ENCODE measurements around the gene IFI44.

DNA sequence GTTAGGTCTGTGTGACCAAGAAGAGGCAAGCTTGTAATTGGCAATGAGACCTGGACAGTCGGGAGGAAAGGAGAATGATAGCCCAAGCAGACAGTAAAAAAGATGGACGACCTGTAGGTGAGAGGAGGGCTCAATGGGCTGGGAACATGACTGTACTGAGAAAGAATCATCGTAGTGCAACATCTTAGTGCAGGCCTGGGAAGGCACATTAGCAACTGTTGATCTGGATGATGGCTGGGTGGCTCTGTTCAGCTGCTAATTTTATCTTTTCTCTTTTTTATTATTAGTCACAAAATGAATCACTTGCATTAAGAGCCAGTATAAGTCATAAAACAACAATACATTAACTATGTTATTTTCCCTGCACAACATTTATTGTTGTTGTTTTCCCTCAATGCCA is 32.9 kb downstream of the IFI44 start:
- TF ChIP-seq POLR2AphosphoS5 (IDR thresholded peaks at IDR 0.05; ENCODE audit: low read depth) (no peak), JUNB (IDR thresholded peaks at IDR 0.05; ENCODE audit: unreplicated experiment) (no peak), EZH2phosphoT487 (IDR thresholded peaks at IDR 0.05; ENCODE audit: unreplicated experiment) (no peak), EZH2 (IDR thresholded peaks at IDR 0.05; ENCODE audit: low read depth, unreplicated experiment) (no peak), STAT1 (IDR thresholded peaks at IDR 0.05; ENCODE audit: unreplicated experiment) (no peak), NANOG (IDR thresholded peaks at IDR 0.05; ENCODE audit: borderline replicate concordance) (no peak), CREB1 (CRISPR knock-in tag; IDR thresholded peaks at IDR 0.05; ENCODE audit: low read depth) (no peak)
- TF ChIP-seq, protein P1, sequence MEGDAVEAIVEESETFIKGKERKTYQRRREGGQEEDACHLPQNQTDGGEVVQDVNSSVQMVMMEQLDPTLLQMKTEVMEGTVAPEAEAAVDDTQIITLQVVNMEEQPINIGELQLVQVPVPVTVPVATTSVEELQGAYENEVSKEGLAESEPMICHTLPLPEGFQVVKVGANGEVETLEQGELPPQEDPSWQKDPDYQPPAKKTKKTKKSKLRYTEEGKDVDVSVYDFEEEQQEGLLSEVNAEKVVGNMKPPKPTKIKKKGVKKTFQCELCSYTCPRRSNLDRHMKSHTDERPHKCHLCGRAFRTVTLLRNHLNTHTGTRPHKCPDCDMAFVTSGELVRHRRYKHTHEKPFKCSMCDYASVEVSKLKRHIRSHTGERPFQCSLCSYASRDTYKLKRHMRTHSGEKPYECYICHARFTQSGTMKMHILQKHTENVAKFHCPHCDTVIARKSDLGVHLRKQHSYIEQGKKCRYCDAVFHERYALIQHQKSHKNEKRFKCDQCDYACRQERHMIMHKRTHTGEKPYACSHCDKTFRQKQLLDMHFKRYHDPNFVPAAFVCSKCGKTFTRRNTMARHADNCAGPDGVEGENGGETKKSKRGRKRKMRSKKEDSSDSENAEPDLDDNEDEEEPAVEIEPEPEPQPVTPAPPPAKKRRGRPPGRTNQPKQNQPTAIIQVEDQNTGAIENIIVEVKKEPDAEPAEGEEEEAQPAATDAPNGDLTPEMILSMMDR (conservative IDR thresholded peaks at IDR 0.05; ENCODE audit: low read depth in 2 of 2), result no peak
- TF ChIP-seq, protein P2, sequence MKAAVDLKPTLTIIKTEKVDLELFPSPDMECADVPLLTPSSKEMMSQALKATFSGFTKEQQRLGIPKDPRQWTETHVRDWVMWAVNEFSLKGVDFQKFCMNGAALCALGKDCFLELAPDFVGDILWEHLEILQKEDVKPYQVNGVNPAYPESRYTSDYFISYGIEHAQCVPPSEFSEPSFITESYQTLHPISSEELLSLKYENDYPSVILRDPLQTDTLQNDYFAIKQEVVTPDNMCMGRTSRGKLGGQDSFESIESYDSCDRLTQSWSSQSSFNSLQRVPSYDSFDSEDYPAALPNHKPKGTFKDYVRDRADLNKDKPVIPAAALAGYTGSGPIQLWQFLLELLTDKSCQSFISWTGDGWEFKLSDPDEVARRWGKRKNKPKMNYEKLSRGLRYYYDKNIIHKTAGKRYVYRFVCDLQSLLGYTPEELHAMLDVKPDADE (IDR thresholded peaks at IDR 0.05), result no peak
- TF ChIP-seq, protein P3, sequence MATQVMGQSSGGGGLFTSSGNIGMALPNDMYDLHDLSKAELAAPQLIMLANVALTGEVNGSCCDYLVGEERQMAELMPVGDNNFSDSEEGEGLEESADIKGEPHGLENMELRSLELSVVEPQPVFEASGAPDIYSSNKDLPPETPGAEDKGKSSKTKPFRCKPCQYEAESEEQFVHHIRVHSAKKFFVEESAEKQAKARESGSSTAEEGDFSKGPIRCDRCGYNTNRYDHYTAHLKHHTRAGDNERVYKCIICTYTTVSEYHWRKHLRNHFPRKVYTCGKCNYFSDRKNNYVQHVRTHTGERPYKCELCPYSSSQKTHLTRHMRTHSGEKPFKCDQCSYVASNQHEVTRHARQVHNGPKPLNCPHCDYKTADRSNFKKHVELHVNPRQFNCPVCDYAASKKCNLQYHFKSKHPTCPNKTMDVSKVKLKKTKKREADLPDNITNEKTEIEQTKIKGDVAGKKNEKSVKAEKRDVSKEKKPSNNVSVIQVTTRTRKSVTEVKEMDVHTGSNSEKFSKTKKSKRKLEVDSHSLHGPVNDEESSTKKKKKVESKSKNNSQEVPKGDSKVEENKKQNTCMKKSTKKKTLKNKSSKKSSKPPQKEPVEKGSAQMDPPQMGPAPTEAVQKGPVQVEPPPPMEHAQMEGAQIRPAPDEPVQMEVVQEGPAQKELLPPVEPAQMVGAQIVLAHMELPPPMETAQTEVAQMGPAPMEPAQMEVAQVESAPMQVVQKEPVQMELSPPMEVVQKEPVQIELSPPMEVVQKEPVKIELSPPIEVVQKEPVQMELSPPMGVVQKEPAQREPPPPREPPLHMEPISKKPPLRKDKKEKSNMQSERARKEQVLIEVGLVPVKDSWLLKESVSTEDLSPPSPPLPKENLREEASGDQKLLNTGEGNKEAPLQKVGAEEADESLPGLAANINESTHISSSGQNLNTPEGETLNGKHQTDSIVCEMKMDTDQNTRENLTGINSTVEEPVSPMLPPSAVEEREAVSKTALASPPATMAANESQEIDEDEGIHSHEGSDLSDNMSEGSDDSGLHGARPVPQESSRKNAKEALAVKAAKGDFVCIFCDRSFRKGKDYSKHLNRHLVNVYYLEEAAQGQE (IDR thresholded peaks at IDR 0.05; ENCODE audit: unreplicated experiment), result no peak
- TF ChIP-seq, protein P4, sequence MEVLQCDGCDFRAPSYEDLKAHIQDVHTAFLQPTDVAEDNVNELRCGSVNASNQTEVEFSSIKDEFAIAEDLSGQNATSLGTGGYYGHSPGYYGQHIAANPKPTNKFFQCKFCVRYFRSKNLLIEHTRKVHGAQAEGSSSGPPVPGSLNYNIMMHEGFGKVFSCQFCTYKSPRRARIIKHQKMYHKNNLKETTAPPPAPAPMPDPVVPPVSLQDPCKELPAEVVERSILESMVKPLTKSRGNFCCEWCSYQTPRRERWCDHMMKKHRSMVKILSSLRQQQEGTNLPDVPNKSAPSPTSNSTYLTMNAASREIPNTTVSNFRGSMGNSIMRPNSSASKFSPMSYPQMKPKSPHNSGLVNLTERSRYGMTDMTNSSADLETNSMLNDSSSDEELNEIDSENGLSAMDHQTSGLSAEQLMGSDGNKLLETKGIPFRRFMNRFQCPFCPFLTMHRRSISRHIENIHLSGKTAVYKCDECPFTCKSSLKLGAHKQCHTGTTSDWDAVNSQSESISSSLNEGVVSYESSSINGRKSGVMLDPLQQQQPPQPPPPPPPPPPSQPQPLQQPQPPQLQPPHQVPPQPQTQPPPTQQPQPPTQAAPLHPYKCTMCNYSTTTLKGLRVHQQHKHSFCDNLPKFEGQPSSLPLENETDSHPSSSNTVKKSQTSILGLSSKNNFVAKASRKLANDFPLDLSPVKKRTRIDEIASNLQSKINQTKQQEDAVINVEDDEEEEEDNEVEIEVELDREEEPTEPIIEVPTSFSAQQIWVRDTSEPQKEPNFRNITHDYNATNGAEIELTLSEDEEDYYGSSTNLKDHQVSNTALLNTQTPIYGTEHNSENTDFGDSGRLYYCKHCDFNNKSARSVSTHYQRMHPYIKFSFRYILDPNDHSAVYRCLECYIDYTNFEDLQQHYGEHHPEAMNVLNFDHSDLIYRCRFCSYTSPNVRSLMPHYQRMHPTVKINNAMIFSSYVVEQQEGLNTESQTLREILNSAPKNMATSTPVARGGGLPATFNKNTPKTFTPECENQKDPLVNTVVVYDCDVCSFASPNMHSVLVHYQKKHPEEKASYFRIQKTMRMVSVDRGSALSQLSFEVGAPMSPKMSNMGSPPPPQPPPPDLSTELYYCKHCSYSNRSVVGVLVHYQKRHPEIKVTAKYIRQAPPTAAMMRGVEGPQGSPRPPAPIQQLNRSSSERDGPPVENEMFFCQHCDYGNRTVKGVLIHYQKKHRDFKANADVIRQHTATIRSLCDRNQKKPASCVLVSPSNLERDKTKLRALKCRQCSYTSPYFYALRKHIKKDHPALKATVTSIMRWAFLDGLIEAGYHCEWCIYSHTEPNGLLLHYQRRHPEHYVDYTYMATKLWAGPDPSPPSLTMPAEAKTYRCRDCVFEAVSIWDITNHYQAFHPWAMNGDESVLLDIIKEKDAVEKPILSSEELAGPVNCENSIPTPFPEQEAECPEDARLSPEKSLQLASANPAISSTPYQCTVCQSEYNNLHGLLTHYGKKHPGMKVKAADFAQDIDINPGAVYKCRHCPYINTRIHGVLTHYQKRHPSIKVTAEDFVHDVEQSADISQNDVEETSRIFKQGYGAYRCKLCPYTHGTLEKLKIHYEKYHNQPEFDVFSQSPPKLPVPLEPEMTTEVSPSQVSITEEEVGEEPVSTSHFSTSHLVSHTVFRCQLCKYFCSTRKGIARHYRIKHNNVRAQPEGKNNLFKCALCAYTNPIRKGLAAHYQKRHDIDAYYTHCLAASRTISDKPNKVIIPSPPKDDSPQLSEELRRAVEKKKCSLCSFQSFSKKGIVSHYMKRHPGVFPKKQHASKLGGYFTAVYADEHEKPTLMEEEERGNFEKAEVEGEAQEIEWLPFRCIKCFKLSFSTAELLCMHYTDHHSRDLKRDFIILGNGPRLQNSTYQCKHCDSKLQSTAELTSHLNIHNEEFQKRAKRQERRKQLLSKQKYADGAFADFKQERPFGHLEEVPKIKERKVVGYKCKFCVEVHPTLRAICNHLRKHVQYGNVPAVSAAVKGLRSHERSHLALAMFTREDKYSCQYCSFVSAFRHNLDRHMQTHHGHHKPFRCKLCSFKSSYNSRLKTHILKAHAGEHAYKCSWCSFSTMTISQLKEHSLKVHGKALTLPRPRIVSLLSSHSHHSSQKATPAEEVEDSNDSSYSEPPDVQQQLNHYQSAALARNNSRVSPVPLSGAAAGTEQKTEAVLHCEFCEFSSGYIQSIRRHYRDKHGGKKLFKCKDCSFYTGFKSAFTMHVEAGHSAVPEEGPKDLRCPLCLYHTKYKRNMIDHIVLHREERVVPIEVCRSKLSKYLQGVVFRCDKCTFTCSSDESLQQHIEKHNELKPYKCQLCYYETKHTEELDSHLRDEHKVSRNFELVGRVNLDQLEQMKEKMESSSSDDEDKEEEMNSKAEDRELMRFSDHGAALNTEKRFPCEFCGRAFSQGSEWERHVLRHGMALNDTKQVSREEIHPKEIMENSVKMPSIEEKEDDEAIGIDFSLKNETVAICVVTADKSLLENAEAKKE (CRISPR knock-in tag; IDR thresholded peaks at IDR 0.05), result no peak

Measured in GM23338 (cell line).